ENCODE data around the gene RIMS1.
"Not testable (repeated sequence)": the region's sequence is repeated elsewhere in the genome, so short reads cannot be mapped to it uniquely, and the experiment has no call there.

Gene RIMS1

DNA sequence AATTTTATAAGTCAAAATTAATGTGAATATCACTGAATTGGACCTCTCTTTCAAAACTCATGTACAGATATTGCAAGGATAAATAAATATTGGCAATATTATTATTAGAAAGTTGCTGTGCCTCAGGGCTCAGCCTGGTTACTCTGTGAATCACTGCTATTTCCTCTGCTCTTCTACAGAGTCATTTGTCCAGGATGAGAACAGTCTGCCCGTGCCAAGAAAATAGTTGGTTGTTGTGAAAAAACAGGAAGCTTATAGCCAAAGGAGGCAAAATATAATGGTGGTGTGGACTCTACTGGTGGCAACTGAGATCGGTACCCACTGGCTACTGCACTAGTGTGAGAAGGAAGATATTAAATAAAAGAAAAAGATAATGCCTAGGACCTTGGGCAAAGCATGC is 93.6 kb downstream of the RIMS1 start:
- no peak for DNase-seq

- no peak for DNase-seq
These were observed 96.0 kb downstream of the RIMS1 start for GRCh38 chr6:71982389-71982788.

DNA sequence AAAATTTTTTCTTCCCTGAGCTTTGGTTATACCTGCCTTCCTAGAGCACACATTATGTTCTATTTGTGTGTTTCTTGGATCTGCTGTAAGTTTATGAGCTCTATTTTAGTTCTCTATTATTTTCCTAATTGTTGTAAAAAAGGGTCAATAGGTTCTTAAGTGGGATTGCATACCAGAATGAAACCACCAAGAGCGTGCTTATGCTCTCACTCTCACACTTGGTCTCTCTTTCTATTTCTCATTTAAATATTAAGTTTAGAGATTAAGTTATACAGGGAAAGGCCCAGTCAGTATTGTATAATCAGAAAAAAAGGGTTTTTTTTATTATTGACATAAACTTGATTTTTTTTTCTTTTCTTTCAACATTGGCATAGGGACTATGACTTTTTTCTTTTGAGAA is 96.8 kb downstream of the RIMS1 start:
- no peak for DNase-seq

- no peak for DNase-seq
These were observed 108.4 kb downstream of the RIMS1 start for GRCh38 chr6:71994705-71995271.

DNA sequence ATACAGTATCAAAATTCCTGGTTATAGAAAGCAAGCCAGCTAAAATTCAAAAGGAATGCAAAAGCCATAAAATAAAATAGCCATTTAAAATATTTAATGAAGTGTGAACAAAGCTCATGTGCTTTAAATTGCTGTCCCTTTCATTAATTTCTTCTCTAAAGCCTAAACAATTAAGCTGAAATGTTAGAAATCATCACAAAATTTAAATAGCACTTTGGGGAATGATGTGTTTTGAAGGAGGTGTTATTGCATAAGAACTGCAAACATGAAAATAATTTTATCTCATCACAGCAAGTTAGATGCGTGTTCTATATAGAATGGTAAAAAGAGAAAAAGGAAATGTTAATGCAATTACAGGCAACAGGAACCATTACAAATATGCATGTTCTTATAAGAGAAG is 111.0 kb downstream of the RIMS1 start:
- DNase-seq = no peak

DNA sequence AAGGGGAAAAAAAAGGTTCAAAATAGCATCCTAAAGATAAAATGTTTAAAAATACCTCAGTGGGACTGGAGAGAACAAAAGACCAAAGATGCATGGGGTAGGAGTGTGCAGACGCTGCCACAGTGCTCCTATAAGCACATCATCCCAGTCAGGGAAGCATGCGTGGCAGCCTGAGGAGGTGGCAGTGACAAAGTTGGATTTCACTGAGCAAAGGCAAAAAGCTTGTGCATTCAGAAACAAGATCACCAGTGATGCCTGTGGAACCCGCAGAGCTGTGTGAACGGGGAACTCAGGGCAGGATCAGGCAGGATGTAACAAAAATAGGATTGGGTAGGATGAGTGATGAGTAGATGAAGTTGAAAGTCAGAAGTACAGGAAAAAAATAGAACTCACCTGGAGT is 116.1 kb downstream of the RIMS1 start:
- no peak for DNase-seq

- not testable (repeated sequence) for DNase-seq
These were observed 120.2 kb downstream of the RIMS1 start for GRCh38 chr6:72006591-72006990.

GRCh38 chr6:72022830-72023229 is 136.5 kb downstream of the RIMS1 start:
- DNase-seq = no peak

GRCh38 chr6:72031471-72031870 is 145.1 kb downstream of the RIMS1 start:
- DNase-seq = no peak

GRCh38 chr6:72032086-72032485 is 145.7 kb downstream of the RIMS1 start:
- DNase-seq = no peak

DNA sequence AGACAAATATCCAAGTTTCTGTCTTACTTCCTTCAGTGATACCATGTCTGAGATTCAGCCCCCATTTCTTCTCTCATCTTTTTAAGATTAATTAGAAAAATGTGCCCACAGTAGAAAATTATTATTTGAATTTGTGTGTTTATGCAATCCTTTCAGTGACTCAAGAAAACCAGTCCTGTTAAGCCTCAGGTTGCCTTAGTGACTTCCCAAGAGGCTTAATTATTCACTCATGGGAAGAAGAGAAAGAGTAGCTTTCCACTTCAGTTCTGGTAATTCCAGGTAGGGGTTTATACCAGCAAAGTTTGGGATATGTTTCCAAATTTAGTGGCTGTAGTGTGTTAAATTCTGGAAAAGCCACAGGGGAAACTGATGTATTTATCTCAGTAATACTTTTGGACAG is 149.1 kb downstream of the RIMS1 start:
- DNase-seq = no peak

GRCh38 chr6:72035966-72036365 is 149.6 kb downstream of the RIMS1 start:
- DNase-seq = no peak

DNA sequence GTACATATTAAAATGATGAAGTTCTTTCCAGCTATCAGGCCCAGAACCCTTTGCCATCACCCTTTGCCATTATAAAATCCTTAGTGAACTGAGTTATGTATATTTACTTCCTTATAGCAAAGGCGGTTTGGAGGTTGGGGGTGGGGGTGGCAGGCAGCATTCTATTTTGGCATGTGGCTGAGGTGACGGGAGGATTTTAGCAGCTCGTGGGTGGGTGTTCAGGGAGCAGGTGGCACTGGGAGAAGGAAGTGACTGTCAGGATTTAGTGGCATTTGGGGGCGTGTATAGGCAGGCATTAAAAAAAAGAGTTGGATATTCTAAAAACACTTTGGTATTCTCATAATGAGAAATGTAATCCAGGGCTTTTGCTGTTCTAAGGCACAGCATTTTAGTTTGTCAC is 150.7 kb downstream of the RIMS1 start:
- no peak for DNase-seq

GRCh38 chr6:72040111-72040510 is 153.8 kb downstream of the RIMS1 start:
- peak; percentile 52 for DNase-seq

- peak; percentile 19 for DNase-seq
These were observed 155.7 kb downstream of the RIMS1 start for GRCh38 chr6:72042088-72042487.

DNA sequence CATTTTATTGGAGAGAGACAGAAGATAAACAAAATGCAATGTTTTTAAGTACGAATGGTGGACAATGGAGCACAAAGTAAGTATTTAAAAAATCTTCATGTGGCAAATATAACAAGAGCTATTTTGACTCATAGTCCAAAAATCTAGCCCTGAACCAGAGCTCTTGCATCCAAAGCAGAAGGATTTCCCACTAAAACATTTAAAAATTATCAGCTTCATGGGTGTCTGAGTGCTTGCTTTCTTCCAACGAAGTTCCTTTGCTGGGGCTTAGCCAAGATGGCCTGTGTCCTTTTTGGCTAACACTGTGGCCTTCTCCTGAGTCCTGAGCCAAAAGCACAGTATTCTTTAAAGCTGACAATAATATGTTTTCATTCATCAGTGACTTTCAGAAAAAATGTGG is 161.7 kb downstream of the RIMS1 start:
- DNase-seq = no peak

- DNase-seq = no peak
These were observed 163.0 kb downstream of the RIMS1 start for GRCh38 chr6:72049376-72049775.

DNA sequence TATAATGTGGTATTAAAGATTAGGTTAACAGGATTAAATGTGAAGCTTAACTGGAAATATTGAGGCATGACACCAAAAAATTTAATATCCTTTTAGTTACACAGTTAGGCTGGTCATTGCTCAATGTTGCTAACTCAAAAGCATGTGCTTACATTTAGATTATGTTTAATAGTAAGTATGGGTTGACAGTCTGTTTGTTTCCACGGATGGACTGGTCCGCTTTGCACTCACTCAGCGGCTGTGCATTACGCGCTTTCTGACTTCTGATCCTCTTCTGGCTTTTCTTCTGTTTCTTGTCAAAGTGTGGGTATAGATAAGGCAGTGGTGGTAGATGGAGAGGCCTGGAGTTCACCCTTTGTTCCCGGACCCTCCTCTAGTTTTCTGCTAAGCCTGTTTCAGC is 174.9 kb downstream of the RIMS1 start:
- no peak for DNase-seq

DNA sequence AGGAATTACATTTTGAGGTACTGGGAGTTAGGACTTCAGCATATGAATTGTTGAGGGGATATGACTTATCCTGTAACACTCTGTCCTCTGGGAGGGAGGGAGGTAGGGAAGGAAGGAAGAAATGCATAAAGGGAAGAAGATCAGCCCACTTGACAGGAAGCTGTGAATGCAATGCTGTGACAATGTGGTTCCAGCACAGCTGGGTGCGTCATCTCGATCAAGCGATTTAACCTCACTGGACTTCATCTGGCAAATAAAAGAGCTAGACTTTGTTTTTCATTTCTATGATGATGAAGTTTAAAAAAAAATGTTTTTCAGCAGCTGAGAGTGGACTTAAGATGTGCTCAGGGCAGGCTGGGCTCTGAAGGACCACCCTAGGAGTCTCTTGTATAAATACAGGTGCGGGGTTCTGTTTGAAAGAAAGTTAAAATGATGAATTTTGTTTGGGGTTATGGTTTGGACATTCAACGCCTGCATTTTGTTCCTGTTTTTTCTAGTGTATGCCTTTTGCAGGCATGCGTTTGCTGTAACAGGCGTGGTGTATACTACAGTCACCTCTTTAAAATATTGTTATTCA is 178.1 kb downstream of the RIMS1 start:
- no peak for DNase-seq

- DNase-seq = no peak
These were observed 191.7 kb downstream of the RIMS1 start for GRCh38 chr6:72078096-72078495.

- peak; percentile 3 for DNase-seq
These were observed 194.1 kb downstream of the RIMS1 start for GRCh38 chr6:72080260-72080941.

GRCh38 chr6:72081871-72082270 is 195.5 kb downstream of the RIMS1 start:
- no peak for DNase-seq

DNA sequence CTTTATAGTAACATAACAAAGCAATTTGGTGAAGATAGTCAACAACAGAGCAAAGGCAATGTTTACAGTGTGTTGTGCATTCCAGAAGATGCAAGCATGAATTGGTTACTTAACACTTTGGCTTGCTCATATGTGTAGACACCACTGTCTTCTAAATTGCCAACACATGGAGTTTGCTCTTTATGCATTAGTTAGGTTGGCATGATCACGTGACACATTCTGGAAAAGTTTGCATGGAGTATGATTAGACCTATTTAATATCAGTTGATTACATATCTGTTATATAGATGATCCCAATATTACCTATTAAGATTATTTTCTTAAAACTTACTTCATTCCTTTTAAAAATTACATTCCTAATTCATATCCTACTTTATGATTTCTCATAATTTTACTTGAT is 197.6 kb downstream of the RIMS1 start:
- DNase-seq = no peak

DNA sequence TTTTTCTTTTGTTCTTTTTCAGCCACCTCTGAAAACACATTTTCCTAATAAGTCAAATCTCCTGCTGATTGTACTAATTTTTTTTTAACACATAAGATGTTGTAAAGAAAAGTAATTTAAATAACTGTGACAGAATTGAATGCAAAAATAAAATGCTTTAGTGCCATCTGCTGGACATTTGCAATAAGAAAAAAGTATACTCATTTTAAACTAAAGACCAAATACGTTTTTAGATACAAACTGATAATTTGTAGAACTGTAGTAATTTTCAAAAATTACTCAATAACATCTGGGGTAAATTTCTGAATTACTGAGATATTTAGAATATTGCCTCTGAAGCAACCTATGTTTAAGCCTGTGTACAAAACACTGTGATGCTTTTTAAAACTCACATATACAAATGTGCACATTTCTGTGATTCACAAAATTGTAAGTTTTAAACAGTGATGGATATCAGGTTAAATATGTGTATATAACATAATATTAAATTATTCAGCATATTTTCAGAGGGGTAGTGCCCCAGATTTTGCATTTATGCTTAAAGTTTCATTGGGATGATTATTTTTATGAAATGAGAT is 198.7 kb downstream of the RIMS1 start:
- no peak for DNase-seq

Measured in DMS153 (cell line).